HepG2 (cell line): ENCODE data around the gene ZNF683. TPM values are rescaled to one million over a fixed set of nuclear protein-coding genes. Genes with fewer than 3 reads are reported as not detected.

Source experiments
- ARID4A ChIP-seq: sonication (generic); formaldehyde crosslinking; IDR thresholded peaks from 2 replicates; pipeline ENCODE4 v1.5.0; 2020; ENCODE audit warnings: mild to moderate bottlenecking, missing genetic modification reagents, borderline replicate concordance
- ARNT ChIP-seq: fragments of 450-650 bp; IDR thresholded peaks from 2 replicates; pipeline ENCODE4 v1.6.1; 2017
- ATF2 ChIP-seq: sonication (generic); formaldehyde crosslinking; IDR thresholded peaks from 2 replicates; pipeline ENCODE4 v1.4.0; 2020; ENCODE audit warnings: missing genetic modification reagents
- FOXM1 ChIP-seq: sonication (generic); formaldehyde crosslinking; IDR thresholded peaks from 2 replicates; pipeline ENCODE4 v1.5.0; 2020; ENCODE audit warnings: missing genetic modification reagents
- GLI4 ChIP-seq: sonication (generic); formaldehyde crosslinking; IDR thresholded peaks from 2 replicates; pipeline ENCODE4 v1.5.1; 2020; ENCODE audit warnings: missing genetic modification reagents, mild to moderate bottlenecking, moderate library complexity, borderline replicate concordance
- GMEB2 ChIP-seq: IDR thresholded peaks from 2 replicates; pipeline ENCODE4 v1.6.1; 2016; ENCODE audit warnings: missing biosample characterization, missing genetic modification reagents, low read depth
- HOXA3 ChIP-seq: sonication (generic); formaldehyde crosslinking; IDR thresholded peaks from 2 replicates; pipeline ENCODE4 v1.5.0; 2020; ENCODE audit warnings: missing genetic modification reagents
- PLRG1 ChIP-seq: fragments of 450-650 bp; conservative IDR thresholded peaks from 2 replicates; pipeline ENCODE4 v1.6.1; 2016
- RERE ChIP-seq: IDR thresholded peaks from 2 replicates; pipeline ENCODE4 v1.6.1; 2016; ENCODE audit warnings: low read depth, missing genetic modification reagents, missing compliant biosample characterization
- RFX1 ChIP-seq: fragments of 450-650 bp; IDR thresholded peaks from 2 replicates; pipeline ENCODE4 v1.6.1; 2017
- SALL2 ChIP-seq: sonication (generic); formaldehyde crosslinking; IDR thresholded peaks from 2 replicates; pipeline ENCODE4 v1.8.1; 2023; ENCODE audit warnings: mild to moderate bottlenecking, missing genetic modification reagents, inconsistent platforms
- SNRNP70 ChIP-seq: fragments of 200-400 bp; formaldehyde crosslinking; IDR thresholded peaks from 2 replicates; pipeline ENCODE4 v1.6.1; 2017; ENCODE audit warnings: mild to moderate bottlenecking, low read depth, low read length, moderate library complexity
- SRF ChIP-seq: IDR thresholded peaks from 2 replicates; pipeline ENCODE4 v1.6.1; 2011; ENCODE audit warnings: mild to moderate bottlenecking, low read depth, low read length, moderate library complexity
- ZNF234 ChIP-seq: sonication (generic); formaldehyde crosslinking; conservative IDR thresholded peaks from 2 replicates; pipeline ENCODE4 v1.5.1; 2020; ENCODE audit warnings: mild to moderate bottlenecking, missing genetic modification reagents
- ZNF329 ChIP-seq: sonication (generic); formaldehyde crosslinking; IDR thresholded peaks from 2 replicates; pipeline ENCODE4 v1.9.0; 2021; ENCODE audit warnings: low read depth, mild to moderate bottlenecking, missing genetic modification reagents
- ZNF552 ChIP-seq: sonication (generic); formaldehyde crosslinking; IDR thresholded peaks from 2 replicates; pipeline ENCODE4 v1.9.0; 2022; ENCODE audit warnings: missing genetic modification reagents, mild to moderate bottlenecking, borderline replicate concordance
- polyA plus RNA-seq, 8 experiments: library from polyadenylated mRNA; depleted of rRNA in 3 of 8; stranded (reverse) in 7 of 8; unstranded in 1 of 8; fragments of >200 nt; fragmentation: Illumina TruSeq in 4 of 8; extraction: Trizol in 4 of 8; gene quantifications; 2 replicates each; pipeline versions ENCODE4 v1.2.1 to v1.2.3, GENCODE V29; 2011 to 2016; ENCODE audit warnings: low read depth in 4 of 8, missing spikeins in 1 of 8, mixed read lengths in 1 of 8; ENCODE audit not compliant: insufficient read depth in 1 of 8
- total RNA-seq, 5 experiments: library from RNA; depleted of rRNA; stranded (reverse); fragments of >200 nt; fragmentation: Illumina TruSeq; extraction: Trizol; gene quantifications; 2 replicates each; pipeline ENCODE4 v1.2.3, GENCODE V29; 2016; ENCODE audit warnings: low read depth in 1 of 5

Gene ZNF683
- total and polyA plus RNA-seq, 2 of the 13 experiments (the other 11 are each of a cell fraction or from before 2014, with no cell fraction given) = not detected

- TF ChIP-seq SNRNP70 (no peak), HOXA3 (peak; percentile 98), ZNF552 (peak; percentile 100), ATF2 (peak; percentile 100), RFX1 (no peak), FOXM1 (peak; percentile 99), ARNT (no peak), RERE (CRISPR knock-in tag) (peak; percentile 94), ZNF234 (peak; percentile 100), ARID4A (CRISPR knock-in tag) (peak; percentile 97), ZNF329 (CRISPR knock-in tag) (peak; percentile 98), GLI4 (CRISPR knock-in tag) (peak; percentile 100), PLRG1 (no peak), GMEB2 (peak; percentile 81), SALL2 (peak; percentile 100), SRF (no peak)
These were observed 36.1 kb upstream of the ZNF683 start (continued) for GRCh38 chr1:26408604-26409003.
